Endodermal cell (in vitro differentiated cells): Measurements from ENCODE around the gene EMSY. TPM values are rescaled to one million over a fixed set of nuclear protein-coding genes. Genes with fewer than 3 reads are reported as not detected.

Experiments
- DNase-seq: peaks from one replicate; pipeline ENCODE4 v3.0.0-alpha.2; 2017
- H3K27ac ChIP-seq: 2 replicates; pipeline ENCODE4 v1.5.1; 2013; ENCODE audit warnings: mild to moderate bottlenecking, low read depth, low read length, moderate library complexity
- H3K27me3 ChIP-seq: 2 replicates; pipeline ENCODE4 v1.6.1; 2013; ENCODE audit warnings: mild to moderate bottlenecking, low read length, moderate library complexity; ENCODE audit not compliant: insufficient read depth, control insufficient read depth, poor library complexity, severe bottlenecking
- H3K36me3 ChIP-seq: 2 replicates; pipeline ENCODE4 v1.7.0; 2013; ENCODE audit warnings: mild to moderate bottlenecking, low read length, moderate library complexity; ENCODE audit not compliant: control insufficient read depth, insufficient read depth
- H3K4me1 ChIP-seq: one replicate; pipeline ENCODE4 v1.7.0; 2013; ENCODE audit warnings: low read length; ENCODE audit not compliant: control insufficient read depth, insufficient read depth
- H3K4me3 ChIP-seq: 2 replicates; pipeline ENCODE4 v1.5.1; 2013; ENCODE audit warnings: mild to moderate bottlenecking, low read length, moderate library complexity
- H3K9ac ChIP-seq: 2 replicates; pipeline ENCODE4 v1.6.1; 2013; ENCODE audit warnings: mild to moderate bottlenecking, low read length, moderate library complexity; ENCODE audit not compliant: poor library complexity, severe bottlenecking; ENCODE audit errors: extremely low read depth
- H3K9me3 ChIP-seq: 2 replicates; pipeline ENCODE4 v1.6.1; 2013; ENCODE audit warnings: mild to moderate bottlenecking, low read length, moderate library complexity; ENCODE audit not compliant: control insufficient read depth
- H3K27ac Mint-ChIP-seq: 2 replicates; pipeline ENCODE4 v1.8.0; 2020; ENCODE audit warnings: mixed read lengths
- H3K27me3 Mint-ChIP-seq: 2 replicates; pipeline ENCODE4 v1.8.0; 2021; ENCODE audit warnings: mild to moderate bottlenecking, mixed read lengths; ENCODE audit not compliant: insufficient read depth
- H3K36me3 Mint-ChIP-seq: 2 replicates; pipeline ENCODE4 v1.8.0; 2020; ENCODE audit warnings: low read depth, mixed read lengths
- H3K4me1 Mint-ChIP-seq: 2 replicates; pipeline ENCODE4 v1.8.0; 2020; ENCODE audit warnings: mixed read lengths
- H3K4me3 Mint-ChIP-seq: 2 replicates; pipeline ENCODE4 v1.8.0; 2020; ENCODE audit warnings: mild to moderate bottlenecking, moderate library complexity, mixed read lengths
- H3K9me3 Mint-ChIP-seq: 2 replicates; pipeline ENCODE4 v1.8.0; 2020; ENCODE audit warnings: mild to moderate bottlenecking, mixed read lengths
- WGBS, 2 experiments: methylation state at CpG; one replicate each; pipeline versions ENCODE4 v1.1.5 to v1.1.7; 2013; ENCODE audit warnings: missing lambda C conversion rate in 2 of 2, mixed read lengths in 1 of 2; ENCODE audit not compliant: insufficient coverage in 1 of 2, insufficient read length in 1 of 2; 5-methylcytosine and 5-hydroxymethylcytosine counted together
- total RNA-seq, 2 donors: library from RNA; stranded (reverse); fragmentation: NEBNext Ultra II Directional in 1 of 2; extraction: Animal tissue kit (Norgen Biotek cat#: 25700) in 1 of 2; gene quantifications; 2 replicates in 1 of 2; 3 replicates in 1 of 2; pipeline ENCODE4 v1.2.1, GENCODE V29; 2021
- TF ChIP-seq, protein P1 (sequence below): fragments of 200-600 bp; sonication (generic); conservative IDR thresholded peaks from 2 replicates; pipeline ENCODE4 v1.5.0; 2021; ENCODE audit warnings: antibody characterized with exemption, mild to moderate bottlenecking

EMSY gene
- total RNA-seq, 2 donors from 2014 or later = 27.4 to 35.5 TPM

- no peaks in the 10 kb centered on the region for H3K27me3 ChIP-seq
- Mint-ChIP-seq H3K4me3 (no peak overlapping the region), H3K9me3 (no peaks in the 10 kb centered on the region), H3K27ac (no peak overlapping the region), H3K36me3 (peaks cover 1% of the 10 kb centered on the region), H3K27me3 (peaks cover 6% of the 10 kb centered on the region), H3K4me1 (no peaks in the 10 kb centered on the region)
- H3K36me3 ChIP-seq = no peaks in the 10 kb centered on the region
- H3K9ac ChIP-seq = no peak overlapping the region
- H3K9me3 ChIP-seq = peaks cover 1% of the 10 kb centered on the region
- 84 to 91% methylated on average over 1 of the region's 1 CpG for WGBS, 2 experiments
- TF ChIP-seq, protein P1, sequence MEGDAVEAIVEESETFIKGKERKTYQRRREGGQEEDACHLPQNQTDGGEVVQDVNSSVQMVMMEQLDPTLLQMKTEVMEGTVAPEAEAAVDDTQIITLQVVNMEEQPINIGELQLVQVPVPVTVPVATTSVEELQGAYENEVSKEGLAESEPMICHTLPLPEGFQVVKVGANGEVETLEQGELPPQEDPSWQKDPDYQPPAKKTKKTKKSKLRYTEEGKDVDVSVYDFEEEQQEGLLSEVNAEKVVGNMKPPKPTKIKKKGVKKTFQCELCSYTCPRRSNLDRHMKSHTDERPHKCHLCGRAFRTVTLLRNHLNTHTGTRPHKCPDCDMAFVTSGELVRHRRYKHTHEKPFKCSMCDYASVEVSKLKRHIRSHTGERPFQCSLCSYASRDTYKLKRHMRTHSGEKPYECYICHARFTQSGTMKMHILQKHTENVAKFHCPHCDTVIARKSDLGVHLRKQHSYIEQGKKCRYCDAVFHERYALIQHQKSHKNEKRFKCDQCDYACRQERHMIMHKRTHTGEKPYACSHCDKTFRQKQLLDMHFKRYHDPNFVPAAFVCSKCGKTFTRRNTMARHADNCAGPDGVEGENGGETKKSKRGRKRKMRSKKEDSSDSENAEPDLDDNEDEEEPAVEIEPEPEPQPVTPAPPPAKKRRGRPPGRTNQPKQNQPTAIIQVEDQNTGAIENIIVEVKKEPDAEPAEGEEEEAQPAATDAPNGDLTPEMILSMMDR = no peak
- no peak overlapping the region for H3K4me3 ChIP-seq
- DNase-seq = no peak
- no peak overlapping the region for H3K27ac ChIP-seq
- peaks cover 6% of the 10 kb centered on the region for H3K4me1 ChIP-seq
Observed at GRCh38 chr11:76558473-76558872, 113.7 kb downstream of the EMSY start.

GRCh38 chr11:76558891-76559290 is 114.1 kb downstream of the EMSY start:
- DNase-seq = no peak
- TF ChIP-seq, protein P1 = no peak
- Mint-ChIP-seq H3K27me3 (peaks cover 6% of the 10 kb centered on the region), H3K4me1 (no peaks in the 10 kb centered on the region), H3K36me3 (no peaks in the 10 kb centered on the region), H3K9me3 (no peaks in the 10 kb centered on the region), H3K4me3 (no peak overlapping the region), H3K27ac (no peak overlapping the region)
- 90 to 100% methylated on average over 1 of the region's 1 CpG for WGBS, 2 experiments
- H3K4me1 ChIP-seq = peaks cover 6% of the 10 kb centered on the region
- H3K9ac ChIP-seq = no peak overlapping the region
- H3K27ac ChIP-seq = no peak overlapping the region
- no peaks in the 10 kb centered on the region for H3K27me3 ChIP-seq
- H3K9me3 ChIP-seq = no peaks in the 10 kb centered on the region
- H3K4me3 ChIP-seq = no peak overlapping the region
- no peaks in the 10 kb centered on the region for H3K36me3 ChIP-seq

DNA sequence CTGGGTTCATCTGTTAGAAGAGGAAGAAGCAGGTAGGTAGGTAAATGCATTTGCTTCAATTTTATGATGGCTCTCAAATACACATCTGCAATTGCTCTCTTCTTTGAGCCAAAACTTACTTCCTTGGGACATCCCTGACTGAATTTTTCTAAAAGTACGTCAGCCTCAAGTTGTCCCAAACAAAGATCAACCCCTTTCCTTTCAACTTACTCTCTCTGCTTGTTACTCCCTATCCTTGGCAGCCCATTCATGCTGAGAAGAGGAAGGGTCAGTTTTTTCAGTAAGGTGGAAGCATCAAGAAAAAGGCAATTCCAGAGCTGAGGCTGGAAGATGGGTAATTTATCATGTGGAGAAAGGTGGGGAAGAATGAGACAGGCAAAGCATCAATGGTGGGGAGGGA is 114.5 kb downstream of the EMSY start:
- Histone ChIP-seq H3K9me3 (no peaks in the 10 kb centered on the region), H3K4me1 (peaks cover 1% of the 10 kb centered on the region), H3K27ac (no peak overlapping the region), H3K9ac (no peak overlapping the region), H3K27me3 (no peaks in the 10 kb centered on the region), H3K36me3 (no peaks in the 10 kb centered on the region), H3K4me3 (no peak overlapping the region)
- Mint-ChIP-seq H3K27me3 (peaks cover 6% of the 10 kb centered on the region), H3K4me3 (no peak overlapping the region), H3K4me1 (no peaks in the 10 kb centered on the region), H3K9me3 (no peaks in the 10 kb centered on the region), H3K36me3 (no peaks in the 10 kb centered on the region), H3K27ac (no peak overlapping the region)
- 89% methylated on average over 1 of the region's 1 CpG; no CpG with 5 or more reads in 1 of the 2 experiments for WGBS, 2 experiments
- TF ChIP-seq, protein P1 = no peak
- DNase-seq = no peak
